ENCODE results near the gene TOGARAM2.

The TOGARAM2 gene

DNA sequence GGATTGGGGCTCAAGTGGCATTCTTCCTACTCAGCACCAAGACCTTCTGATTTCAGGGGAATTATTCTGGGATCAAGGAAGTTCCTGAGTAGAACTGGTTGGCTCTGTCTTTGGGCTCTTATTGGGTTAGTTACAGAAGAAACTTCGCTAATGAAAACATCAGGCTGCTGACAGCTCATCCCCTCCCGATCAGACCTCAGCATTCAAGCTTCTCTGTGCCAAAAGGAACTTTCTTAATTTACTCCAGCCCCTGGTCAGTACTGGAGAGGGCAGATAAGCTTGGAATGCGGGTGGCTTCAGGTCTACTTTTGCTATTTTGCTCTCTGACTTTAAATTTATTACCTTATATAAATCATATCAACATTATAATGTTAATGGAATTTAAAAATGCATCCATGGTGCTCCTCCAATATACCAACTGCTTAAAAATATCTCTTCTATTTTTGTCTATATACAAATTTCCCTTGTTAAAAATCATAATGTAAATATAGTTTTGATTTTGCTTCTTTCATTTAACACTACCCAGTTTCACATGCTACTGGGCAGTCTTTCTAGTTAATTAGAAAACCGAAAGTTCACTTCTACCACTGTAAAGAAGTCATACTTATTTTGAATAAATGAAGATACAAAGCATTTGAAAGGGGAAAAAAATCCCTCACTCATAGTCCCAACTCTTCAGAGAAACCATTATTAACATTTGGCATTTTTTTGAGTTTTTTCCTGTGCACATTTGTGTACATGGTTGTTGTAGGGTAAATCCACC lies 58.8 kb downstream of the TOGARAM2 start:
- no peak overlapping the region for H3K4me3 ChIP-seq (ENCODE audit: low read depth, low read length)
- TF ChIP-seq, protein P1, sequence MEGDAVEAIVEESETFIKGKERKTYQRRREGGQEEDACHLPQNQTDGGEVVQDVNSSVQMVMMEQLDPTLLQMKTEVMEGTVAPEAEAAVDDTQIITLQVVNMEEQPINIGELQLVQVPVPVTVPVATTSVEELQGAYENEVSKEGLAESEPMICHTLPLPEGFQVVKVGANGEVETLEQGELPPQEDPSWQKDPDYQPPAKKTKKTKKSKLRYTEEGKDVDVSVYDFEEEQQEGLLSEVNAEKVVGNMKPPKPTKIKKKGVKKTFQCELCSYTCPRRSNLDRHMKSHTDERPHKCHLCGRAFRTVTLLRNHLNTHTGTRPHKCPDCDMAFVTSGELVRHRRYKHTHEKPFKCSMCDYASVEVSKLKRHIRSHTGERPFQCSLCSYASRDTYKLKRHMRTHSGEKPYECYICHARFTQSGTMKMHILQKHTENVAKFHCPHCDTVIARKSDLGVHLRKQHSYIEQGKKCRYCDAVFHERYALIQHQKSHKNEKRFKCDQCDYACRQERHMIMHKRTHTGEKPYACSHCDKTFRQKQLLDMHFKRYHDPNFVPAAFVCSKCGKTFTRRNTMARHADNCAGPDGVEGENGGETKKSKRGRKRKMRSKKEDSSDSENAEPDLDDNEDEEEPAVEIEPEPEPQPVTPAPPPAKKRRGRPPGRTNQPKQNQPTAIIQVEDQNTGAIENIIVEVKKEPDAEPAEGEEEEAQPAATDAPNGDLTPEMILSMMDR (conservative IDR thresholded peaks at IDR 0.05; ENCODE audit: low read depth, low read length) = no peak
- peak; percentile 39 for DNase-seq (ENCODE audit: low read depth)

DNA sequence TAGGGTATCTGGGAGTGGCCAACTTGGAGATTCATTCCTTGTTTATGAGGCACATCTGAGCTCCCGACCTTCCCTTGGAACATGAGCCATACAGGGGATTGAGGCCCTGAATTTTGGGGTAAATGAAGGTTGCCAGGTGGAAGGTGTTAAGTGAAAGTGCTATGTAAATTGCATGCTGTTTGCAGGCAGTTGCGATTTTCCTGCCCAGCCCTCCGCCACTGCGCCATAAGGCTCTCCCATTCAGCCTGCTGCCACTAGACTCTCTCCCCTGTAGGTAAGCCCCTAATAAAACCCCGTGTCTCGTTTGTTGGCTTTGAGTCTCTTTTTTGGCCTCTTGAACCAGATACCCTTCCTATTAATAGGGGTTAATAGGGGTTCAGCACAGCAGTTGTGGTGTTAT lies 59.5 kb downstream of the TOGARAM2 start:
- no peak overlapping the region for H3K4me3 ChIP-seq (ENCODE audit: low read depth, low read length)
- no peak for DNase-seq (ENCODE audit: low read depth)
- TF ChIP-seq, protein P1 (conservative IDR thresholded peaks at IDR 0.05; ENCODE audit: low read depth, low read length) = no peak

DNA sequence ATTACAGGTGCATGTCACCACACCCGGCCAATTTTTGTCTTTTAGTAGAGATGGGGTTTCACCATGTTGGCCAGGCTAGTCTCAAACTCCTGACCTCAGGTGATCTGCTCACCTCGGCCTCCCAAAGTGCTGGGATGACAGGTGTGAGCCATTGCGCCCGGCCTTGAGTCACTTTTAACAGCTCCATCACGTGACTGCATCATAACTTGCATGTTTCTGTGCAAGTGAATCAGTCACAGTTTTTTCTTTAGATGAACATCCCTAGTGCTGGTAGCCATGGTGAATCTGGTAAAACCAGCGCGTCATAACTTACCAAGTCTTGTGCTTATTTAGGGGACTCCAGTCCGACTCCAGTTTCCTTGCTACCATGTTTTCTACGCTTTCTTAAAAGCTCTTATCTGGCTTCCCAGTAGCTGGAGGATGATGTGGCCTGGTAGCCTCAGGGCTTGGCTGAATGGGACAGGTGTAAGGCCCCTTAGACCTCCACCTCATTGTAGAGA lies 60.1 kb downstream of the TOGARAM2 start:
- TF ChIP-seq, protein P1 (conservative IDR thresholded peaks at IDR 0.05; ENCODE audit: low read depth, low read length) = no peak
- DNase-seq (ENCODE audit: low read depth) = no peak
- H3K4me3 ChIP-seq (ENCODE audit: low read depth, low read length) = no peak overlapping the region

DNA sequence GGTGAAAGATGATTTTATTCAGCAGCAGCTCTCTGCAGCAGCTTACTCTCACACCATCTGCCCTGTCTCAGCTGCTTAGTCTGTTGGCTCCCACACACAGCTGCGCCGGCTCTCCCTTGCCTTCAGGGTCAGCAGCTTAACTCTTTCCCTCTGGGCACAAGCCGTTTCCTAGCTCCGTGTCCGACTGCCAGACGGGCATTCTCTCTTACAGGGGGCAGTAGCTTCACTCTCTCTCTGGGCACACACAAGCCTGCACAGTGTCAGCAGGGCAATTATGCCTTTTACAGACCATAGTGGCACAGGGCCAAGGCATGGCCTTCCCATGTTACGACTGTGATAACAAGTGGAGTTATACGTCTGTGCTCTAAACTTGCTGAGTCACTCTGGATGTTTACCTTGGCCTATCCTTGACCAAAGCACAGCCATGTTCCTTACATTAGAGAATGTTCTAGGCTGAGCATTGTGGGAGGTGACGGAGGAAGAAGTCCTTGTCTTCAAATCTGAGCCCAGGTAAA lies 61.5 kb downstream of the TOGARAM2 start:
- DNase-seq (ENCODE audit: low read depth) = peak; percentile 78
- H3K4me3 ChIP-seq (ENCODE audit: low read depth, low read length) = no peak overlapping the region
- TF ChIP-seq, protein P1 (conservative IDR thresholded peaks at IDR 0.05; ENCODE audit: low read depth, low read length) = peak; percentile 11

DNA sequence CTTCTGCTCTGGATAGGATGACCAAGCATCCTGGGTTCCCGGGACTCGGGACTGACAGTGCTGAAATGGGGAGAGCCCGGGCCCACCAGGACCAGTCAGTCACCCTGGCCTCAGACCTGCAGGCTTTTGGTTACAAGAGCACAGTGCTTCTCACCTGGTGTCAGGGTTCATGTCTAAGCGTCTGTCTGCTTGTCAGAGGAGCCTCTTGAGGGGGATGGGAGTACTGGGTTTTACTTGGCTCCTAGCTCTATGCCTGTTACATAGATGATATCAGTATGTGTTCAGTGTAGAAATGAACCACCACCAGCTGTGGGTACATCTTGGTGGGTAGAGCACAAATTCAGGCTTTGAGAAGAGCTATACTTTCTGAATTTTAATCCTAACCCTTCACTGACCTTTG lies 63.4 kb downstream of the TOGARAM2 start:
- no peak overlapping the region for H3K4me3 ChIP-seq (ENCODE audit: low read depth, low read length)
- TF ChIP-seq, protein P1 (conservative IDR thresholded peaks at IDR 0.05; ENCODE audit: low read depth, low read length) = no peak
- no peak for DNase-seq (ENCODE audit: low read depth)

DNA sequence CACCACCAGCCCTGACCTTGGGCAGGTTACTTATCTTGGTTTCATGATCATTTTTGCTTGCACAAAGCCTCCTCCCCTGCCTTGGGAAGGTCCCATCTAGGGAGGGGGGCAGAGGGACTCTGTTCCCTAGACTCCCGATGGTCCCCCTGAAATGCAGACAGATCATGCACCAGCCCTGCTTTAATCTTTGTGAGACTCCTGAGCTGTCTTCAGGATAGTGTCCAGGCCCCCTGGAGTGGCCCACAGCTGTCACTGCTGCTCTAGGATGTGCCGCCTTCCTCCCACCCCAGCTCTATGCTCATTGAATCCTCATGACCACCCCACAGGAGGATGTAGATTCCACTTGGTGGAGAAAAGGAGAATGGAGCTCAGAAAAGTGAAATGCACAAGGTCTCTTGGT lies 65.2 kb downstream of the TOGARAM2 start:
- TF ChIP-seq, protein P1 (conservative IDR thresholded peaks at IDR 0.05; ENCODE audit: low read depth, low read length) = no peak
- H3K4me3 ChIP-seq (ENCODE audit: low read depth, low read length) = no peak overlapping the region
- DNase-seq (ENCODE audit: low read depth) = no peak

All from choroid plexus epithelial cell (primary cell).